MG63 (cell line): ENCODE measurements around the gene ASB15. TPM values are rescaled to one million over a fixed set of nuclear protein-coding genes. Genes with fewer than 3 reads are reported as not detected.
"Not testable (repeated sequence)": the region's sequence is repeated elsewhere in the genome, so short reads cannot be mapped to it uniquely, and the experiment has no call there.

ENCODE experiments used
- DNase-seq: peaks from one replicate; pipeline ENCODE4 v3.0.0-alpha.2; 2020
- H3K27me3 ChIP-seq: fragments of 250-450 bp; sonication (Bioruptor Pico); 2 replicates; pipeline ENCODE4 v1.5.1; 2020; ENCODE audit warnings: mild to moderate bottlenecking, moderate library complexity
- H3K36me3 ChIP-seq: fragments of 250-450 bp; sonication (Bioruptor Pico); 2 replicates; pipeline ENCODE4 v1.5.1; 2020; ENCODE audit warnings: mild to moderate bottlenecking, moderate library complexity
- H3K4me3 ChIP-seq: fragments of 250-450 bp; sonication (Bioruptor Pico); 2 replicates; pipeline ENCODE4 v1.5.1; 2020; ENCODE audit warnings: mild to moderate bottlenecking, moderate library complexity
- H3K9me3 ChIP-seq: fragments of 250-450 bp; sonication (Bioruptor Pico); 2 replicates; pipeline ENCODE4 v1.5.1; 2020; ENCODE audit warnings: mild to moderate bottlenecking, moderate library complexity
- total RNA-seq: library from RNA; depleted of rRNA; stranded (reverse); fragments of >200 nt; shearing (Covaris generic); gene quantifications from 2 replicates; pipeline ENCODE4 v1.2.3, GENCODE V29; 2014; ENCODE audit warnings: low replicate concordance; rRNA removed

Gene ASB15
- total RNA-seq, result not detected in 2 replicates

GRCh38 chr7:123601530-123601929 lies at the start of gene ASB15:
TSS of gene ASB15 (plus strand) at chr7:123601821. CDS start at chr7:123614503, 12,682 bp downstream.
- Histone ChIP-seq H3K4me3 (no peak within 1 kb of the TSS), H3K9me3 (no peaks in the 10 kb centered on the region), H3K36me3 (no peaks in the 10 kb centered on the region), H3K27me3 (no peaks in the 10 kb centered on the region)
- DNase-seq, result no peak

GRCh38 chr7:123552134-123552533 lies 49.5 kb upstream of the ASB15 start:
- not testable (repeated sequence) for H3K36me3 ChIP-seq, H3K27me3 ChIP-seq, H3K4me3 ChIP-seq, DNase-seq, H3K9me3 ChIP-seq

- Histone ChIP-seq H3K36me3 (no peaks in the 10 kb centered on the region), H3K9me3 (no peaks in the 10 kb centered on the region), H3K27me3 (no peaks in the 10 kb centered on the region), H3K4me3 (no peak overlapping the region)
- no peak for DNase-seq
Observed at GRCh38 chr7:123552641-123553040, 49.0 kb upstream of the ASB15 start.

GRCh38 chr7:123553159-123553558 lies 48.5 kb upstream of the ASB15 start:
- Histone ChIP-seq H3K36me3 (no peaks in the 10 kb centered on the region), H3K27me3 (no peaks in the 10 kb centered on the region), H3K9me3 (no peaks in the 10 kb centered on the region), H3K4me3 (no peak overlapping the region)
- DNase-seq, result no peak

DNA sequence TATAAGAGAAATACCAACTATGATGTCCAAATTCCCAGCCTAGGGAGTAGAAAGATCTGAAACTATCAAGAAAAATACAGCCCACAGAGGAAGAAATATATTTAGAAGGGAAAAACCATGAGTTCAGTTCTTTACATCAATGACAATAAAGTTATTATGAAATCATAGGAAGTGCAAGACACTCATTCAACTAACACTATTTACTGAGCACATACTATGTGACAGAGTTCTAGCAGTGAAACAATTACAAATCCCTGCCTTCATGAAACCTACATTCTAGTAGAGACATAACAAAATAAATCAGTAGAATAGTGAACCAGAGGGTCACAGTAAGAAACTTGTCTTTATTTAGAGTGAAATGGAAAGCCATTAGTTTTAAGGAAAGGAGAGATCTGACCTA lies 46.1 kb upstream of the ASB15 start:
- DNase-seq, result no peak
- Histone ChIP-seq H3K36me3 (no peaks in the 10 kb centered on the region), H3K27me3 (no peaks in the 10 kb centered on the region), H3K9me3 (no peaks in the 10 kb centered on the region), H3K4me3 (no peak overlapping the region)

GRCh38 chr7:123557016-123557397 lies 44.6 kb upstream of the ASB15 start:
- no peak for DNase-seq
- Histone ChIP-seq H3K36me3 (no peaks in the 10 kb centered on the region), H3K4me3 (peak overlapping the region; percentile 73), H3K9me3 (no peaks in the 10 kb centered on the region), H3K27me3 (no peaks in the 10 kb centered on the region)

- peak within 1 kb of the TSS; percentile 73 for H3K4me3 ChIP-seq
Observed at GRCh38 chr7:123557398-123558288, 44.0 kb upstream of the ASB15 start, which contains the start of gene NDUFA5. TSS of gene NDUFA5 (minus strand) at chr7:123557818. CDS start at chr7:123557795, 23 bp downstream.

DNA sequence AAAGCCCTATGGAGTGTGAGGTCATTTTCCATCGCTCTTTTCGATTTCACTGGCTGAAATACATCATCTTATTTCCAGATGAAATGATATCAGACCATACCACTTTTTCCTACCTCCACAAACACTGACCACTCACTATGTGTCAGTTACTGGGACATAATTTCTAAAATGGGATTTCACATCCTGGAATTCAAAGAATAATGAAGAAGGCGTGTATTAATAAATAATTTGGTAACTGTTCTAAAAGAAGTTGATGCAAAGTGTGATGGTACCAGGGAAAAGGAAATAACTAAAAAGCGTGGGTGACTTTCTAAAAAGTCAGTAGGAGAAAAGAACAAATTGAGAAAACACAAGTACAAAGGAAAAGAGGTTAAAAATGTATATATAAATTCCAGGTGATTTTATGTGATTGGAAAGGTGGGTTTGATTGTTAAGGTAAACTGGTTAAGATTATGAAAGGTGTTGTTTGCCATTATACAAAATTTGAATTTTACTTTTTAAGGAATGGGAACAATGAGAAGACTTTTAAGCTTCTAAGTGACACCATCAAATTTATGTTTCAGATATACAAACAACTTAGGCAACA lies 43.2 kb upstream of the ASB15 start:
- Histone ChIP-seq H3K36me3 (no peaks in the 10 kb centered on the region), H3K9me3 (no peaks in the 10 kb centered on the region), H3K27me3 (no peaks in the 10 kb centered on the region), H3K4me3 (peak overlapping the region; percentile 73)
- no peak for DNase-seq

More at GRCh38 chr7:123557398-123558288, 44.0 kb upstream of the ASB15 start, which contains the start of gene NDUFA5:
- peak; percentile 91 for DNase-seq
- H3K36me3 ChIP-seq, result no peaks in the 10 kb centered on the region
- no peaks in the 10 kb centered on the region for H3K9me3 ChIP-seq
- H3K27me3 ChIP-seq, result no peaks in the 10 kb centered on the region

- no peak overlapping the region for H3K4me3 ChIP-seq
- H3K9me3 ChIP-seq, result no peaks in the 10 kb centered on the region
- no peaks in the 10 kb centered on the region for H3K36me3 ChIP-seq
- H3K27me3 ChIP-seq, result no peaks in the 10 kb centered on the region
- no peak for DNase-seq
Observed at GRCh38 chr7:123562121-123562520, 39.5 kb upstream of the ASB15 start.

DNA sequence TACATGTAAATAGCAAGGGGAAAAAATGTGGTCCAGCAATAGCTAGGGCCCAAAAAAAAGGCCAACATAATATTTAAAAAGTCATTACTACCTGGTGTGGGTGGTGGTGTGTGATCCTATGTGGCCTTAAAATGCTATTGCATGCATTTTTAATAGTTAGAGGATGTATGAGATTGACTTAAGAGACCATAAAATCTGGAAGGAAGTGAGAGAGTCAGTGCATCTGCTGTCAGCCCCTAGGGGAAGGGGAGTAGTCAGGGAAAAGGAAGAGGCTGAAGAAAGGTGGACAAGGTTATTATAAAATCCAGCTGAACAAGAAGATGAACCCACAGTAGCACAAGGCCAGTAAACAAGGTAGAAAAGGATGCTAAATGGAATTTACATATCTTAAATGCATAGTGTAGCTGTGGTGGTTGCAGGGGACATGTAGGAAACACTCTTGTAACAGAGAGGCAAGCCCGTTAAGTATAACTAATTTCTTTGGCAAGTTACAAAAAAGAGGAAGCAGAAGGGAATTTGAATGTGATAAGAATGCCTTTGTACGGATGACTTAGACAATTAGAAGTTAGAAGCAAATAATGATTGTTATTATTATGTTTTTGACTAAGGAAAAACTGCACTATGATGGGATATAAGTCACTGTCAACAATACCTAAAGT lies 32.1 kb upstream of the ASB15 start:
- Histone ChIP-seq H3K9me3 (no peaks in the 10 kb centered on the region), H3K4me3 (no peak overlapping the region), H3K36me3 (no peaks in the 10 kb centered on the region), H3K27me3 (no peaks in the 10 kb centered on the region)
- no peak for DNase-seq

GRCh38 chr7:123570390-123571182 lies 31.0 kb upstream of the ASB15 start:
- Histone ChIP-seq H3K27me3 (no peaks in the 10 kb centered on the region), H3K4me3 (no peak overlapping the region), H3K36me3 (no peaks in the 10 kb centered on the region), H3K9me3 (no peaks in the 10 kb centered on the region)
- no peak for DNase-seq

DNA sequence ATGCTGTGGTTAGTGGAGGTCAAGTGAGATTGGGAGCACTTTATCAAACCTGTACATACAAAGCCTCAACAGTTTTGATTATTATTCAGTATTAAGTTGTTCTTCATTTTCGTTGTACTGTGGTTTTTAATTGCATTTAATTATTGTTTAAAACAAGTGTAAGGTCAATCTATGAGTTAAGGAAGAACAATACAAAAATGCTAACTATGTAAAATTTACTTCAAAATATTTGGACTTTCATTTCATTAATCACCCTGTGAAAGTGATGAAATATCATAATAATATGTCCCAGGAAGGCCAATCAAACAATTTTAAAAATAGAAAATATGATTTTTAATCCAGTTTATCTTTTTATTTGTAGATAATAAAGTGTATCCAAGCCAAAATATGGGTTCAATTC lies 30.4 kb upstream of the ASB15 start:
- H3K9me3 ChIP-seq, result no peaks in the 10 kb centered on the region
- no peak overlapping the region for H3K4me3 ChIP-seq
- H3K36me3 ChIP-seq, result no peaks in the 10 kb centered on the region
- no peak for DNase-seq
- H3K27me3 ChIP-seq, result no peaks in the 10 kb centered on the region

DNA sequence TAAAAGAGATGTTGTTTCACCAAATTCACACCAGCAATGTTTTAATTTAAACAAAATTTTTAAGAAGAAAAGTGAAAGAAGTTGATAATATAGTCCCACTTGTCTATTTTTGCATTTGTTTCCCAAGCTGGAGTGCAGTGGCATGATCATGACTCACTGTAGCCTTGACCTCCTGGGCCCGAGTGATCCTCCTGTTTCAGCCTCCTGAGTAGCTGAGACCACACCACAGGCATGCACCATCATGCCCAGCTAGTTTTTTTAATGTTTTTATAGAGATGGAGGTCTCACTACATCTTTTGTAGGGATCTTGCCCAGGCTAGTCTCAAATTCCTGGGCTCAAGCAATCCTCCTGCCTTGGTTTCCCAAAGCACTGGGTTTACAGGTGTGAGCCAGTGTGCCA lies 29.9 kb upstream of the ASB15 start:
- DNase-seq, result no peak
- Histone ChIP-seq H3K4me3 (no peak overlapping the region), H3K27me3 (no peaks in the 10 kb centered on the region), H3K36me3 (no peaks in the 10 kb centered on the region), H3K9me3 (no peaks in the 10 kb centered on the region)

GRCh38 chr7:123573341-123573740 lies 28.3 kb upstream of the ASB15 start:
- Histone ChIP-seq H3K36me3 (no peaks in the 10 kb centered on the region), H3K4me3 (no peak overlapping the region), H3K27me3 (no peaks in the 10 kb centered on the region), H3K9me3 (no peaks in the 10 kb centered on the region)
- DNase-seq, result no peak

GRCh38 chr7:123573896-123574467 lies 27.6 kb upstream of the ASB15 start:
- no peak for DNase-seq
- no peak overlapping the region for H3K4me3 ChIP-seq

GRCh38 chr7:123579416-123579815 lies 22.2 kb upstream of the ASB15 start:
- no peak for DNase-seq
- Histone ChIP-seq H3K36me3 (no peaks in the 10 kb centered on the region), H3K4me3 (no peak overlapping the region), H3K9me3 (no peaks in the 10 kb centered on the region), H3K27me3 (no peaks in the 10 kb centered on the region)

More at GRCh38 chr7:123573896-123574467, 27.6 kb upstream of the ASB15 start:
- no peaks in the 10 kb centered on the region for H3K27me3 ChIP-seq
- H3K9me3 ChIP-seq, result no peaks in the 10 kb centered on the region
- no peaks in the 10 kb centered on the region for H3K36me3 ChIP-seq
